OCI-LY1 (cell line): ENCODE data around the gene LRP8.

Experiments used
- EZH2 ChIP-seq: fragments of 200-600 bp; sonication (generic), shearing (Covaris generic); IDR thresholded peaks from 2 replicates; pipeline ENCODE4 v1.8.0; 2017; ENCODE audit warnings: borderline replicate concordance, mixed run types, mild to moderate bottlenecking, antibody characterized with exemption, low read length, moderate library complexity, mixed read lengths
- TF ChIP-seq, protein P1 (sequence below): fragments of 200-600 bp; sonication (generic), shearing (Covaris generic); IDR thresholded peaks from 2 replicates; pipeline ENCODE4 v1.5.1; 2017; ENCODE audit warnings: mild to moderate bottlenecking, antibody characterized with exemption, low read length, moderate library complexity, mixed read lengths

DNA sequence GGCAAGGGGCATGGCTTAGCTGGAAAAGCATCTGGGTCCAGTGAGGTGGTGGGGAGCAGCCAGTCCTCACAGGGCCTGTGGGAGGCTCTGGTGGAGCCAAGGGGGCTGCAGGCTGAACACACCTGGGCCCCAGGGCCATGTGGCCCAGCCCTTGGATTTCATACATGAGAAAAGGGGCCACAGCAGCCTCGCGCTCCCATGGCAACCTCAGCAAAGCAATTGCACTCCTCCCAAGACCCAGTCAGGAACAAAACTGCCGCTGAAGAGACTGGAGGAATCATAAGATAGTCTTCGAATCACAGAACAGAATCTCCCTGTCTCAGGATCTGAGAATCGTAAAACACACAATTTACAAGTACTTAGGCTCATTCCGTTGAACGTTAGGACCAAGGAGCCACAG is 24.6 kb downstream of the LRP8 start:
- TF ChIP-seq EZH2, result no peak
- TF ChIP-seq, protein P1, sequence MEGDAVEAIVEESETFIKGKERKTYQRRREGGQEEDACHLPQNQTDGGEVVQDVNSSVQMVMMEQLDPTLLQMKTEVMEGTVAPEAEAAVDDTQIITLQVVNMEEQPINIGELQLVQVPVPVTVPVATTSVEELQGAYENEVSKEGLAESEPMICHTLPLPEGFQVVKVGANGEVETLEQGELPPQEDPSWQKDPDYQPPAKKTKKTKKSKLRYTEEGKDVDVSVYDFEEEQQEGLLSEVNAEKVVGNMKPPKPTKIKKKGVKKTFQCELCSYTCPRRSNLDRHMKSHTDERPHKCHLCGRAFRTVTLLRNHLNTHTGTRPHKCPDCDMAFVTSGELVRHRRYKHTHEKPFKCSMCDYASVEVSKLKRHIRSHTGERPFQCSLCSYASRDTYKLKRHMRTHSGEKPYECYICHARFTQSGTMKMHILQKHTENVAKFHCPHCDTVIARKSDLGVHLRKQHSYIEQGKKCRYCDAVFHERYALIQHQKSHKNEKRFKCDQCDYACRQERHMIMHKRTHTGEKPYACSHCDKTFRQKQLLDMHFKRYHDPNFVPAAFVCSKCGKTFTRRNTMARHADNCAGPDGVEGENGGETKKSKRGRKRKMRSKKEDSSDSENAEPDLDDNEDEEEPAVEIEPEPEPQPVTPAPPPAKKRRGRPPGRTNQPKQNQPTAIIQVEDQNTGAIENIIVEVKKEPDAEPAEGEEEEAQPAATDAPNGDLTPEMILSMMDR, result no peak
